KMS-11 (cell line): Measurements from ENCODE around the gene MTAP.

ENCODE experiments used
- H2AFZ ChIP-seq: fragments of 200-600 bp; sonication (generic); 2 replicates; pipeline ENCODE4 v1.6.1; 2016; ENCODE audit warnings: antibody characterized with exemption, mixed run types, low read depth
- H3K27ac ChIP-seq: fragments of 200-600 bp; sonication (generic); 2 replicates; pipeline ENCODE4 v1.6.1; 2016; ENCODE audit warnings: mild to moderate bottlenecking, mixed run types
- H3K27me3 ChIP-seq: fragments of 200-600 bp; sonication (generic); 2 replicates; pipeline ENCODE4 v1.6.1; 2017; ENCODE audit warnings: mild to moderate bottlenecking, low read depth, mixed run types, moderate library complexity; ENCODE audit not compliant: insufficient read depth
- H3K36me3 ChIP-seq: fragments of 200-600 bp; sonication (generic); 2 replicates; pipeline ENCODE4 v1.6.1; 2017; ENCODE audit warnings: mild to moderate bottlenecking, mixed run types; ENCODE audit not compliant: insufficient read depth
- H3K4me1 ChIP-seq: fragments of 200-600 bp; sonication (generic); 2 replicates; pipeline ENCODE4 v1.6.1; 2016; ENCODE audit warnings: mild to moderate bottlenecking, low read depth, mixed run types; ENCODE audit not compliant: poor library complexity, severe bottlenecking
- H3K4me2 ChIP-seq: fragments of 200-600 bp; sonication (generic); 2 replicates; pipeline ENCODE4 v1.7.0; 2016; ENCODE audit warnings: mild to moderate bottlenecking, mixed run types
- H3K4me3 ChIP-seq: fragments of 200-600 bp; sonication (generic); IDR thresholded peaks from 2 replicates; pipeline ENCODE4 v1.6.1; 2017; ENCODE audit warnings: low read depth, low read length, mixed read lengths; ENCODE audit not compliant: insufficient read depth
- H3K79me2 ChIP-seq: fragments of 200-600 bp; sonication (generic); 2 replicates; pipeline ENCODE4 v1.6.1; 2016; ENCODE audit warnings: low read depth, mixed run types; ENCODE audit not compliant: insufficient read depth
- H3K9ac ChIP-seq: fragments of 200-600 bp; sonication (generic); 2 replicates; pipeline ENCODE4 v1.6.1; 2016; ENCODE audit warnings: mild to moderate bottlenecking, mixed run types
- H4K20me1 ChIP-seq: fragments of 200-600 bp; sonication (generic); 2 replicates; pipeline ENCODE4 v1.6.1; 2016; ENCODE audit warnings: mild to moderate bottlenecking, mixed run types; ENCODE audit not compliant: insufficient read depth
- TF ChIP-seq, protein P1 (sequence below): fragments of 200-600 bp; sonication (generic); conservative IDR thresholded peaks from 2 replicates; pipeline ENCODE4 v1.6.1; 2017; ENCODE audit warnings: low read depth, mild to moderate bottlenecking, antibody characterized with exemption, low read length, moderate library complexity, mixed read lengths

The MTAP gene

DNA sequence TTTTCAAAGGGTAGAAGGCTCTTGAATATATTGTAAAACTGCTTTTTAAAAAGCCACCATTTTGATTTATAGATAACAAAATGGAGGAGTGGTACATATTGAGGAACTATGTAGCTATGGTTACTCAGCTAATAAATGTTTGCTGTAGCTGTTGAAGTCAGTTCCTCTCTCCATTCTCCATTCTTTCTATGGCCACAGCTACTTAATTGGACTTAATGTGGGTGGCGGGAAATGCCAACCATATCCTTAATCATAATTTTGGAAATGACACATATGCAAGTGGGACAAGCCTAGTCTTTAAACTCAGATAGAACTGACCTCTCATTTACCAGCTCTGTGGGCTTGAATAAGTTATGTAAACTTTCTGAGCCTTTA lies 181.1 kb downstream of the MTAP start:
- peaks cover 8% of the 10 kb centered on the region; the same call in 1 of the 2 replicates for H4K20me1 ChIP-seq
- peaks cover 60% of the 10 kb centered on the region for H3K4me1 ChIP-seq
- H3K79me2 ChIP-seq = peaks cover 96% of the 10 kb centered on the region
- H3K4me3 ChIP-seq = no peak overlapping the region
- no peak overlapping the region for H3K27ac ChIP-seq
- TF ChIP-seq, protein P1, sequence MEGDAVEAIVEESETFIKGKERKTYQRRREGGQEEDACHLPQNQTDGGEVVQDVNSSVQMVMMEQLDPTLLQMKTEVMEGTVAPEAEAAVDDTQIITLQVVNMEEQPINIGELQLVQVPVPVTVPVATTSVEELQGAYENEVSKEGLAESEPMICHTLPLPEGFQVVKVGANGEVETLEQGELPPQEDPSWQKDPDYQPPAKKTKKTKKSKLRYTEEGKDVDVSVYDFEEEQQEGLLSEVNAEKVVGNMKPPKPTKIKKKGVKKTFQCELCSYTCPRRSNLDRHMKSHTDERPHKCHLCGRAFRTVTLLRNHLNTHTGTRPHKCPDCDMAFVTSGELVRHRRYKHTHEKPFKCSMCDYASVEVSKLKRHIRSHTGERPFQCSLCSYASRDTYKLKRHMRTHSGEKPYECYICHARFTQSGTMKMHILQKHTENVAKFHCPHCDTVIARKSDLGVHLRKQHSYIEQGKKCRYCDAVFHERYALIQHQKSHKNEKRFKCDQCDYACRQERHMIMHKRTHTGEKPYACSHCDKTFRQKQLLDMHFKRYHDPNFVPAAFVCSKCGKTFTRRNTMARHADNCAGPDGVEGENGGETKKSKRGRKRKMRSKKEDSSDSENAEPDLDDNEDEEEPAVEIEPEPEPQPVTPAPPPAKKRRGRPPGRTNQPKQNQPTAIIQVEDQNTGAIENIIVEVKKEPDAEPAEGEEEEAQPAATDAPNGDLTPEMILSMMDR = no peak
- H3K9ac ChIP-seq = no peak overlapping the region
- H3K4me2 ChIP-seq = no peak overlapping the region
- H3K36me3 ChIP-seq = peaks cover 8% of the 10 kb centered on the region; the same call in 1 of the 2 replicates
- no peak overlapping the region for H2AFZ ChIP-seq
- no peaks in the 10 kb centered on the region for H3K27me3 ChIP-seq

DNA sequence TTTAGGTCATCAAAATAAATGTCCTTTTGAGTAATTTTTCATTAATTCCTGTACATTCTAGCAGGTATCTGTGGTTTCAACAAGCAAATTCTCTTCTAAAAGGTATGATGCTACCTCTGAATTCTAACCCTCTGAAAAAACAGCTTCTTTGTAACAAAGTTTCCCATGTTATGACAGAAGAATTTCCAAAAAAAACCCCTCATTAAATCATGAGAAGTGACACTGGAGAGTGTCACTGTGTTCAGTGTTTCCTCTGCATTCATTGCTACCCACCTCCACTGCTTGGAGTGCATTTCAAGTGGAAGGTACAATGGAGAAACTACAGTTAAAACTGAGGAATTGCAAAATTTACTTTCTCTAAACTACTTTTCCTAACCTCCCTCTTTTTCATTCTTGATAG lies 181.7 kb downstream of the MTAP start:
- H3K4me3 ChIP-seq = no peak overlapping the region
- peaks cover 96% of the 10 kb centered on the region for H3K79me2 ChIP-seq
- H3K4me2 ChIP-seq = peak overlapping the region; percentile 91; the same call in 1 of the 2 replicates
- peak overlapping the region; percentile 3; the same call in 1 of the 2 replicates for H3K9ac ChIP-seq
- H3K4me1 ChIP-seq = peaks cover 66% of the 10 kb centered on the region
- TF ChIP-seq, protein P1 = no peak
- peaks cover 8% of the 10 kb centered on the region; the same call in 1 of the 2 replicates for H3K36me3 ChIP-seq
- no peaks in the 10 kb centered on the region for H3K27me3 ChIP-seq
- H2AFZ ChIP-seq = no peak overlapping the region
- H3K27ac ChIP-seq = no peak overlapping the region
- H4K20me1 ChIP-seq = peaks cover 8% of the 10 kb centered on the region; the same call in 1 of the 2 replicates

DNA sequence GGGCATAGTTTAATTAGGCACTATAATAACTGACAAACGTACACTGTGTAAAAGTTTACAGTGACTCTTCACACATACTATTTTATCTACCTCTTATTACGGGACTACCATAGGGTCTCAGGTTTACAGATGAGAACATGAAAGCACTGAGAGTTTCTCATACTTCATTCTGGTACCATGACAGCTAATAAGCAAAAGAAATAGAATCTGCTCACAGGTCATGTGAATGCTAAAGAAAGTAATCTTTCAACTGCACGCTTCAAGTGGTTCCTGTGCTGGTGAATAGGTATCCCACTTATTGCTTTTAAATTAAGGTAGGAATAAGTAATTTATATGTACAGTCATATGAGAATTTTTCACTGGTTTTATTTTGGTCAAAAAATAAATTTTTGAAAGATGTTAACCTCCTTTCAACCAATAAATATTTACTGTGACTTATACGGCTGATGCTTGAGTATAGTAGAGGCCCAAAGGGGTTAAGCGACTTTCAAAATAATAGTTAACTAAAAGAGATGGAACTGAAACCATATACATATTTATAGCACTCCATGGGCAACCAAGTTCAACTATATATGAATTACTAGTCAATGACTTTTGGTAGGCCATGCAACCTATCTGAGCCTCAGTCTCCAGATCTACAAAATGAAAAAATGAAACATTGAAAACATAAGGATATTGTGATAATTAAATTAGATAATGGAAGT lies 183.7 kb downstream of the MTAP start:
- no peaks in the 10 kb centered on the region for H3K27me3 ChIP-seq

More for the DNA sequence above, 183.7 kb downstream of the MTAP start:
- Histone ChIP-seq H3K79me2 (peaks cover 100% of the 10 kb centered on the region), H4K20me1 (peaks cover 10% of the 10 kb centered on the region; the same call in 1 of the 2 replicates), H3K36me3 (peaks cover 17% of the 10 kb centered on the region; the same call in 1 of the 2 replicates), H3K9ac (peak overlapping the region; percentile 57; the same call in 1 of the 2 replicates), H2AFZ (no peak overlapping the region), H3K4me1 (peaks cover 72% of the 10 kb centered on the region), H3K4me3 (no peak overlapping the region), H3K4me2 (peak overlapping the region; percentile 91), H3K27ac (peak overlapping the region; percentile 67; the same call in 1 of the 2 replicates)
- TF ChIP-seq, protein P1 = no peak
